BLaER1 (cell line): Measurements from ENCODE around the gene GTPBP8.

ENCODE experiments used
- H3K27ac ChIP-seq: shearing (Covaris generic); formaldehyde crosslinking; 2 replicates; pipeline ENCODE4 v1.8.1; 2022
- H3K27me3 ChIP-seq: shearing (Covaris generic); formaldehyde crosslinking; 2 replicates; pipeline ENCODE4 v1.8.1; 2022
- H3K36me3 ChIP-seq: shearing (Covaris generic); formaldehyde crosslinking; 2 replicates; pipeline ENCODE4 v1.8.1; 2022
- H3K4me1 ChIP-seq: shearing (Covaris generic); formaldehyde crosslinking; 2 replicates; pipeline ENCODE4 v1.8.1; 2022
- H3K4me2 ChIP-seq: shearing (Covaris generic); formaldehyde crosslinking; 2 replicates; pipeline ENCODE4 v1.8.1; 2022
- H3K4me3 ChIP-seq: shearing (Covaris generic); formaldehyde crosslinking; 2 replicates; pipeline ENCODE4 v1.8.1; 2022
- H3K9ac ChIP-seq: shearing (Covaris generic); formaldehyde crosslinking; 2 replicates; pipeline ENCODE4 v1.8.1; 2022
- H3K9me3 ChIP-seq: shearing (Covaris generic); formaldehyde crosslinking; 2 replicates; pipeline ENCODE4 v1.8.1; 2022
- H4K20me1 ChIP-seq: shearing (Covaris generic); formaldehyde crosslinking; 2 replicates; pipeline ENCODE4 v1.8.1; 2022
- Cebpa-rat ChIP-seq: shearing (Covaris generic); IDR thresholded peaks from 2 replicates; pipeline ENCODE4 v1.8.1; 2022

GTPBP8 gene

GRCh38 chr3:113051302-113051711 is 60.5 kb downstream of the GTPBP8 start:
- Histone ChIP-seq H3K4me1 (no peaks in the 10 kb centered on the region), H3K4me3 (no peak overlapping the region), H3K36me3 (no peaks in the 10 kb centered on the region), H3K27ac (no peak overlapping the region), H3K4me2 (peak overlapping the region; percentile 22; the same call in 1 of the 2 replicates), H4K20me1 (no peaks in the 10 kb centered on the region), H3K9ac (no peak overlapping the region), H3K9me3 (peaks cover 22% of the 10 kb centered on the region), H3K27me3 (no peaks in the 10 kb centered on the region)
- no peak for TF ChIP-seq Cebpa-rat
